HEK293 (cell line): Measurements from ENCODE around the gene LDLRAD4.

Experiments used
- CTCF ChIA-PET: fragments of 350-600 bp; formaldehyde crosslinking; extraction: SDS; loops from one replicate; lab custom pipeline; 2021; ENCODE audit warnings: antibody characterized with exemption; lab: Yijun Ruan, JAX
- POLR2A ChIA-PET: fragments of 300-600 bp; formaldehyde crosslinking; extraction: SDS; loops from one replicate; lab custom pipeline; 2020; ENCODE audit warnings: antibody characterized with exemption, inconsistent platforms; lab: Yijun Ruan, JAX
- H3K27ac ChIP-seq: fragments of 200-500 bp; sonication (Bioruptor generic); 2 replicates; pipeline ENCODE4 v1.5.1; 2014; ENCODE audit warnings: low read depth, low read length, control low read depth, inconsistent platforms; ENCODE audit errors: extremely low read depth
- H3K36me3 ChIP-seq, 2 experiments: fragments of 200-500 bp in 1 of 2; sonication (Bioruptor generic) in 1 of 2; 1 replicate in 1 of 2; 2 replicates in 1 of 2; pipeline ENCODE4 v1.5.1; 2014 to 2017; ENCODE audit warnings: inconsistent platforms in 2 of 2, low read length in 2 of 2; ENCODE audit not compliant: control insufficient read depth in 2 of 2, insufficient read depth in 1 of 2
- H3K4me1 ChIP-seq: fragments of 200-500 bp; sonication (Bioruptor generic); 2 replicates; pipeline ENCODE4 v1.5.1; 2014; ENCODE audit warnings: mild to moderate bottlenecking, low read length, inconsistent platforms; ENCODE audit not compliant: control insufficient read depth, insufficient read depth
- H3K4me3 ChIP-seq: 2 replicates; pipeline ENCODE4 v1.5.1; 2011; ENCODE audit warnings: low read depth, mild to moderate bottlenecking, control low read depth, low read length, moderate library complexity
- H3K9me3 ChIP-seq: fragments of 200-500 bp; sonication (Bioruptor generic); 2 replicates; pipeline ENCODE4 v1.5.1; 2014; ENCODE audit warnings: low read depth, low read length, inconsistent platforms; ENCODE audit not compliant: control insufficient read depth, insufficient read depth
- IKZF3 ChIP-seq: fragments of 450-650 bp; IDR thresholded peaks from 2 replicates; pipeline ENCODE4 v1.5.0; 2018; ENCODE audit warnings: missing biosample characterization, mild to moderate bottlenecking, missing genetic modification characterization, moderate library complexity
- KLF7 ChIP-seq: fragments of 450-650 bp; formaldehyde crosslinking; IDR thresholded peaks from 2 replicates; pipeline ENCODE4 v1.5.1; 2016; ENCODE audit warnings: missing biosample characterization, missing genetic modification characterization, borderline replicate concordance
- KLF8 ChIP-seq: fragments of 450-650 bp; formaldehyde crosslinking; IDR thresholded peaks from 2 replicates; pipeline ENCODE4 v1.5.1; 2016; ENCODE audit warnings: missing biosample characterization, missing genetic modification characterization
- PRDM1 ChIP-seq: fragments of 450-650 bp; formaldehyde crosslinking; IDR thresholded peaks from 2 replicates; pipeline ENCODE4; 2016; ENCODE audit warnings: missing biosample characterization, missing genetic modification characterization
- PRDM4 ChIP-seq: fragments of 450-650 bp; formaldehyde crosslinking; IDR thresholded peaks from 2 replicates; pipeline ENCODE4 v1.5.1; 2017; ENCODE audit warnings: missing biosample characterization, missing genetic modification characterization
- SALL2 ChIP-seq: fragments of 450-650 bp; formaldehyde crosslinking; IDR thresholded peaks from 2 replicates; pipeline ENCODE4 v1.5.0; 2017; ENCODE audit warnings: missing biosample characterization, mild to moderate bottlenecking, missing genetic modification characterization, borderline replicate concordance
- SP7 ChIP-seq: fragments of 450-650 bp; formaldehyde crosslinking; IDR thresholded peaks from 2 replicates; pipeline ENCODE4 v1.5.1; 2016; ENCODE audit warnings: missing biosample characterization, missing genetic modification characterization
- TCF7L2 ChIP-seq: IDR thresholded peaks from 2 replicates; pipeline ENCODE4 v1.6.1; 2011; ENCODE audit warnings: low read depth, mild to moderate bottlenecking, inconsistent platforms, low read length, moderate library complexity, borderline replicate concordance
- TRIM28 ChIP-seq: IDR thresholded peaks from 2 replicates; pipeline ENCODE4 v1.6.1; 2011; ENCODE audit warnings: low read length, control low read depth, borderline replicate concordance
- YY1 ChIP-seq: fragments of 450-650 bp; formaldehyde crosslinking; IDR thresholded peaks from 2 replicates; pipeline ENCODE4 v1.5.1; 2018; ENCODE audit warnings: missing biosample characterization, missing genetic modification characterization
- ZFP3 ChIP-seq: fragments of 450-650 bp; formaldehyde crosslinking; IDR thresholded peaks from 2 replicates; pipeline ENCODE4 v1.5.1; 2016; ENCODE audit warnings: low read depth, missing biosample characterization, missing genetic modification characterization
- ZNF132 ChIP-seq: fragments of 450-650 bp; formaldehyde crosslinking; IDR thresholded peaks from 2 replicates; pipeline ENCODE4 v1.5.1; 2017; ENCODE audit warnings: missing biosample characterization, missing genetic modification characterization, borderline replicate concordance
- ZNF184 ChIP-seq: fragments of 450-650 bp; IDR thresholded peaks from 2 replicates; pipeline ENCODE4 v1.5.1; 2018; ENCODE audit warnings: missing biosample characterization, mild to moderate bottlenecking, missing genetic modification characterization
- ZNF211 ChIP-seq: fragments of 450-650 bp; formaldehyde crosslinking; IDR thresholded peaks from 2 replicates; pipeline ENCODE4 v1.5.1; 2016; ENCODE audit warnings: low read depth, missing biosample characterization, missing genetic modification characterization
- ZNF248 ChIP-seq: fragments of 450-650 bp; formaldehyde crosslinking; IDR thresholded peaks from 2 replicates; pipeline ENCODE4 v1.5.1; 2017; ENCODE audit warnings: missing biosample characterization, missing genetic modification characterization
- ZNF335 ChIP-seq: fragments of 450-650 bp; formaldehyde crosslinking; conservative IDR thresholded peaks from 2 replicates; pipeline ENCODE4 v1.5.1; 2016; ENCODE audit warnings: missing biosample characterization, missing genetic modification characterization
- ZNF350 ChIP-seq: fragments of 450-650 bp; formaldehyde crosslinking; IDR thresholded peaks from 2 replicates; pipeline ENCODE4 v1.5.0; 2017; ENCODE audit warnings: missing biosample characterization, mild to moderate bottlenecking, missing genetic modification characterization
- ZNF354C ChIP-seq: fragments of 450-650 bp; formaldehyde crosslinking; IDR thresholded peaks from 2 replicates; pipeline ENCODE4 v1.5.1; 2016; ENCODE audit warnings: missing biosample characterization, missing genetic modification characterization, low read depth, borderline replicate concordance
- ZNF404 ChIP-seq: fragments of 450-650 bp; formaldehyde crosslinking; IDR thresholded peaks from 2 replicates; pipeline ENCODE4 v1.5.1; 2017; ENCODE audit warnings: missing biosample characterization, missing genetic modification characterization
- ZNF423 ChIP-seq: fragments of 450-650 bp; formaldehyde crosslinking; IDR thresholded peaks from 2 replicates; pipeline ENCODE4 v1.5.1; 2016; ENCODE audit warnings: missing biosample characterization, missing genetic modification characterization
- ZNF558 ChIP-seq: fragments of 450-650 bp; formaldehyde crosslinking; IDR thresholded peaks from 2 replicates; pipeline ENCODE4 v1.5.1; 2016; ENCODE audit warnings: missing biosample characterization, missing genetic modification characterization
- ZNF610 ChIP-seq: fragments of 450-650 bp; formaldehyde crosslinking; IDR thresholded peaks from 2 replicates; pipeline ENCODE4 v1.5.1; 2016; ENCODE audit warnings: missing biosample characterization, missing genetic modification characterization, borderline replicate concordance
- ZNF624 ChIP-seq: fragments of 450-650 bp; formaldehyde crosslinking; IDR thresholded peaks from 2 replicates; pipeline ENCODE4 v1.5.1; 2017; ENCODE audit warnings: missing biosample characterization, missing genetic modification characterization
- ZNF626 ChIP-seq: fragments of 450-650 bp; sonication (Bioruptor Pico); formaldehyde crosslinking; IDR thresholded peaks from 2 replicates; pipeline ENCODE4 v1.5.1; 2018; ENCODE audit warnings: missing biosample characterization, missing genetic modification characterization, inconsistent platforms
- ZNF658 ChIP-seq: fragments of 450-650 bp; formaldehyde crosslinking; IDR thresholded peaks from 2 replicates; pipeline ENCODE4; 2016; ENCODE audit warnings: missing biosample characterization, missing genetic modification characterization
- ZNF791 ChIP-seq: fragments of 450-650 bp; formaldehyde crosslinking; IDR thresholded peaks from 2 replicates; pipeline ENCODE4 v1.5.1; 2016; ENCODE audit warnings: missing biosample characterization, missing genetic modification characterization
- ZNF837 ChIP-seq: fragments of 450-650 bp; formaldehyde crosslinking; IDR thresholded peaks from 2 replicates; pipeline ENCODE4 v1.5.1; 2016; ENCODE audit warnings: missing biosample characterization, missing genetic modification characterization
- ZSCAN23 ChIP-seq: fragments of 450-650 bp; formaldehyde crosslinking; IDR thresholded peaks from 2 replicates; pipeline ENCODE4 v1.5.1; 2016; ENCODE audit warnings: missing biosample characterization, missing genetic modification characterization
- TF ChIP-seq, protein P1 (sequence below): fragments of 450-650 bp; formaldehyde crosslinking; IDR thresholded peaks from 2 replicates; pipeline ENCODE4 v1.5.1; 2017; ENCODE audit warnings: missing biosample characterization, missing genetic modification characterization
- TF ChIP-seq, protein P2 (sequence below): fragments of 450-650 bp; formaldehyde crosslinking; IDR thresholded peaks from 2 replicates; pipeline ENCODE4 v1.5.1; 2016; ENCODE audit warnings: missing biosample characterization, missing genetic modification characterization
- TF ChIP-seq, protein P3 (sequence below): fragments of 450-650 bp; formaldehyde crosslinking; IDR thresholded peaks from 2 replicates; pipeline ENCODE4 v1.5.1; 2016; ENCODE audit warnings: missing biosample characterization, missing genetic modification characterization

LDLRAD4 gene

DNA sequence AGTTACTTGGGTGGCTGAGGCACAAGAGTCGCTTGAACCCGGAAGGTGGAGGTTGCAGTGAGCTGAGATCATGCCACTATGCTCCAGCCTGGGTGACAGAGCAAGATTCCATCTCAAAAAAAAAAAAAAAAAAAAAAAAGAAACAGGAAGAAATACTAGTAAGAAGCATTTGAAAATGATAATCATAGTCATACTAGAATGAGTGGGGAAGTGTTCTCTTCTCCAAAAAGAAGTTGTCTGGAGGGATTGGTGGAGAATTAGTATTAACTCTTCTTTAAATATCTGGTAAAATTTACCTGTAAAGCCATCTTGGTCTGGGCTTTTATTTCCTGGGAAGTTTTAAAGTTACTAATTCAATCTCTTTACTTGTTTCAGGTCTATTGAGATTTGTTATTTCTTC is 376.0 kb downstream of the LDLRAD4 start (continued):
- TF ChIP-seq ZNF404 (tag by site-specific recombination), result no peak
- no peak for TF ChIP-seq PRDM1 (tag by site-specific recombination)
- TF ChIP-seq ZFP3 (tag by site-specific recombination), result no peak
- no peak for TF ChIP-seq SALL2 (tag by site-specific recombination)
- TF ChIP-seq TCF7L2, result no peak
- no peak for TF ChIP-seq ZNF658
- TF ChIP-seq PRDM4 (tag by site-specific recombination), result no peak
- TF ChIP-seq ZSCAN23 (tag by site-specific recombination), result no peak

DNA sequence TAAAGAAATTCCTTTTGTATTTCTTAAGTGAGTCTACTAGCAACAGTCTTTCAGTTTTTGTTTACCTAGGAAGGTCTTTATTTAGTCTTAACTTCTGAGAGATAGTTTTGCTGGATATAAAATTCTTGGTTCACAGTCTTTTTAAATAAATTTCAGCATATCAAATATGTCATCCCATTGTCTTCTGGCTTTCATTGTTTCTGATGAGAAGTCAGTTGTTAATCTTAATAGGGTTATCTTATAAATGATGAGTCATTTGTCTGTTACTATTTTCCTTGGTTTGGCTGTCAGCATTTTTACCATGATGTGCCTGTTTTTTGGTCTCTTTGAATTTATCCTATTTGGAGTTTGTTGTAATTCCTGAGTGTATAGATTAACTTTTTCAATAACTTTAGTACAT is 378.5 kb downstream of the LDLRAD4 start:
- CTCF ChIA-PET, result no interaction called here
- POLR2A ChIA-PET, result no interaction called here
- no peak for TF ChIP-seq ZNF837 (tag by site-specific recombination)
- TF ChIP-seq ZNF335 (tag by site-specific recombination), result no peak
- TF ChIP-seq ZNF423 (tag by site-specific recombination), result no peak
- TF ChIP-seq ZNF626 (tag by site-specific recombination), result peak; percentile 84
- peak; percentile 31; the same call in 1 of the 2 replicates for TF ChIP-seq ZNF558 (tag by site-specific recombination)
- TF ChIP-seq KLF7 (tag by site-specific recombination), result no peak
- TF ChIP-seq ZNF350 (tag by site-specific recombination), result peak; percentile 40; the same call in 1 of the 2 replicates
- TF ChIP-seq SP7 (tag by site-specific recombination), result 0 out of 2 replicates have a peak, but pooled peaks have one; percentile 15
- TF ChIP-seq ZNF610, result 0 out of 2 replicates have a peak, but pooled peaks have one; percentile 30
- no peak for TF ChIP-seq ZNF624 (tag by site-specific recombination)
- peak; percentile 73; the same call in 1 of the 2 replicates for TF ChIP-seq ZNF184 (tag by site-specific recombination)
- TF ChIP-seq KLF8 (tag by site-specific recombination), result 0 out of 2 replicates have a peak, but pooled peaks have one; percentile 24
- TF ChIP-seq ZNF791, result 0 out of 2 replicates have a peak, but pooled peaks have one; percentile 30
- TF ChIP-seq, protein P1, sequence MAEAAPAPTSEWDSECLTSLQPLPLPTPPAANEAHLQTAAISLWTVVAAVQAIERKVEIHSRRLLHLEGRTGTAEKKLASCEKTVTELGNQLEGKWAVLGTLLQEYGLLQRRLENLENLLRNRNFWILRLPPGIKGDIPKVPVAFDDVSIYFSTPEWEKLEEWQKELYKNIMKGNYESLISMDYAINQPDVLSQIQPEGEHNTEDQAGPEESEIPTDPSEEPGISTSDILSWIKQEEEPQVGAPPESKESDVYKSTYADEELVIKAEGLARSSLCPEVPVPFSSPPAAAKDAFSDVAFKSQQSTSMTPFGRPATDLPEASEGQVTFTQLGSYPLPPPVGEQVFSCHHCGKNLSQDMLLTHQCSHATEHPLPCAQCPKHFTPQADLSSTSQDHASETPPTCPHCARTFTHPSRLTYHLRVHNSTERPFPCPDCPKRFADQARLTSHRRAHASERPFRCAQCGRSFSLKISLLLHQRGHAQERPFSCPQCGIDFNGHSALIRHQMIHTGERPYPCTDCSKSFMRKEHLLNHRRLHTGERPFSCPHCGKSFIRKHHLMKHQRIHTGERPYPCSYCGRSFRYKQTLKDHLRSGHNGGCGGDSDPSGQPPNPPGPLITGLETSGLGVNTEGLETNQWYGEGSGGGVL (tag by site-specific recombination), result no peak
- TF ChIP-seq, protein P2, sequence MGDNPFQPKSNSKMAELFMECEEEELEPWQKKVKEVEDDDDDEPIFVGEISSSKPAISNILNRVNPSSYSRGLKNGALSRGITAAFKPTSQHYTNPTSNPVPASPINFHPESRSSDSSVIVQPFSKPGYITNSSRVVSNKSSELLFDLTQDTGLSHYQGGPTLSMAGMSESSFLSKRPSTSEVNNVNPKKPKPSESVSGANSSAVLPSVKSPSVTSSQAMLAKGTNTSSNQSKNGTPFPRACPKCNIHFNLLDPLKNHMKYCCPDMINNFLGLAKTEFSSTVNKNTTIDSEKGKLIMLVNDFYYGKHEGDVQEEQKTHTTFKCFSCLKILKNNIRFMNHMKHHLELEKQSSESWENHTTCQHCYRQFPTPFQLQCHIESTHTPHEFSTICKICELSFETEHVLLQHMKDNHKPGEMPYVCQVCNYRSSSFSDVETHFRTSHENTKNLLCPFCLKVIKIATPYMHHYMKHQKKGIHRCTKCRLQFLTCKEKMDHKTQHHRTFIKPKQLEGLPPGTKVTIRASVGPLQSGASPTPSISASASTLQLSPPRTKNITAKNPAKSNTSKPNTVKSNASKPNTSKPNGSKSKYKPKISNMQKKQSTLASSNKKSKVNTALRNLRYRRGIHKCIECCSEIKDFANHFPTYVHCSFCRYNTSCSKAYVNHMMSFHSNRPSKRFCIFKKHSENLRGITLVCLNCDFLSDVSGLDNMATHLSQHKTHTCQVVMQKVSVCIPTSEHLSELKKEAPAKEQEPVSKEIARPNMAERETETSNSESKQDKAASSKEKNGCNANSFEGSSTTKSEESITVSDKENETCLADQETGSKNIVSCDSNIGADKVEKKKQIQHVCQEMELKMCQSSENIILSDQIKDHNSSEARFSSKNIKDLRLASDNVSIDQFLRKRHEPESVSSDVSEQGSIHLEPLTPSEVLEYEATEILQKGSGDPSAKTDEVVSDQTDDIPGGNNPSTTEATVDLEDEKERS, result peak; percentile 93
- TF ChIP-seq, protein P3, sequence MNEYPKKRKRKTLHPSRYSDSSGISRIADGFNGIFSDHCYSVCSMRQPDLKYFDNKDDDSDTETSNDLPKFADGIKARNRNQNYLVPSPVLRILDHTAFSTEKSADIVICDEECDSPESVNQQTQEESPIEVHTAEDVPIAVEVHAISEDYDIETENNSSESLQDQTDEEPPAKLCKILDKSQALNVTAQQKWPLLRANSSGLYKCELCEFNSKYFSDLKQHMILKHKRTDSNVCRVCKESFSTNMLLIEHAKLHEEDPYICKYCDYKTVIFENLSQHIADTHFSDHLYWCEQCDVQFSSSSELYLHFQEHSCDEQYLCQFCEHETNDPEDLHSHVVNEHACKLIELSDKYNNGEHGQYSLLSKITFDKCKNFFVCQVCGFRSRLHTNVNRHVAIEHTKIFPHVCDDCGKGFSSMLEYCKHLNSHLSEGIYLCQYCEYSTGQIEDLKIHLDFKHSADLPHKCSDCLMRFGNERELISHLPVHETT (tag by site-specific recombination), result no peak
- TF ChIP-seq ZNF354C (tag by site-specific recombination), result no peak
- no peak for TF ChIP-seq ZNF248 (tag by site-specific recombination)
- no peak for TF ChIP-seq ZNF132
- peak; percentile 91 for TF ChIP-seq TRIM28
- TF ChIP-seq ZNF211 (tag by site-specific recombination), result no peak
- TF ChIP-seq IKZF3 (tag by site-specific recombination), result no peak
- TF ChIP-seq YY1 (tag by site-specific recombination), result no peak

More for the DNA sequence above, 378.5 kb downstream of the LDLRAD4 start:
- Histone ChIP-seq H3K27ac (no peak overlapping the region), H3K9me3 (peaks cover 2% of the 10 kb centered on the region), H3K4me1 (no peaks in the 10 kb centered on the region), H3K4me3 (no peak overlapping the region), H3K36me3 (no peaks in the 10 kb centered on the region)
